Skeletal muscle cell (primary cell): ENCODE results near the gene PLD2.
A peak's percentile ranks its signal among the peaks of the same experiment; 100 is the strongest.

ENCODE experiments used
- DNase-seq: peaks from one replicate; pipeline ENCODE4 v3.0.0-alpha.2; 2010; ENCODE audit warnings: low read depth
- H3K4me3 ChIP-seq: 2 replicates; pipeline ENCODE4 v1.5.1; 2011; ENCODE audit warnings: low read depth, mild to moderate bottlenecking, control low read depth, low read length, moderate library complexity

The PLD2 gene, protein sequence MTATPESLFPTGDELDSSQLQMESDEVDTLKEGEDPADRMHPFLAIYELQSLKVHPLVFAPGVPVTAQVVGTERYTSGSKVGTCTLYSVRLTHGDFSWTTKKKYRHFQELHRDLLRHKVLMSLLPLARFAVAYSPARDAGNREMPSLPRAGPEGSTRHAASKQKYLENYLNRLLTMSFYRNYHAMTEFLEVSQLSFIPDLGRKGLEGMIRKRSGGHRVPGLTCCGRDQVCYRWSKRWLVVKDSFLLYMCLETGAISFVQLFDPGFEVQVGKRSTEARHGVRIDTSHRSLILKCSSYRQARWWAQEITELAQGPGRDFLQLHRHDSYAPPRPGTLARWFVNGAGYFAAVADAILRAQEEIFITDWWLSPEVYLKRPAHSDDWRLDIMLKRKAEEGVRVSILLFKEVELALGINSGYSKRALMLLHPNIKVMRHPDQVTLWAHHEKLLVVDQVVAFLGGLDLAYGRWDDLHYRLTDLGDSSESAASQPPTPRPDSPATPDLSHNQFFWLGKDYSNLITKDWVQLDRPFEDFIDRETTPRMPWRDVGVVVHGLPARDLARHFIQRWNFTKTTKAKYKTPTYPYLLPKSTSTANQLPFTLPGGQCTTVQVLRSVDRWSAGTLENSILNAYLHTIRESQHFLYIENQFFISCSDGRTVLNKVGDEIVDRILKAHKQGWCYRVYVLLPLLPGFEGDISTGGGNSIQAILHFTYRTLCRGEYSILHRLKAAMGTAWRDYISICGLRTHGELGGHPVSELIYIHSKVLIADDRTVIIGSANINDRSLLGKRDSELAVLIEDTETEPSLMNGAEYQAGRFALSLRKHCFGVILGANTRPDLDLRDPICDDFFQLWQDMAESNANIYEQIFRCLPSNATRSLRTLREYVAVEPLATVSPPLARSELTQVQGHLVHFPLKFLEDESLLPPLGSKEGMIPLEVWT

GRCh38 chr17:4806777-4807604, at the start of gene PLD2:
Gene PLD2 (plus strand): TSS chr17:4807152. CDS start chr17:4807773, 621 bp downstream.
- H3K4me3 ChIP-seq: peak within 1 kb of the TSS; percentile 80
- peak; percentile 30 for DNase-seq

DNA sequence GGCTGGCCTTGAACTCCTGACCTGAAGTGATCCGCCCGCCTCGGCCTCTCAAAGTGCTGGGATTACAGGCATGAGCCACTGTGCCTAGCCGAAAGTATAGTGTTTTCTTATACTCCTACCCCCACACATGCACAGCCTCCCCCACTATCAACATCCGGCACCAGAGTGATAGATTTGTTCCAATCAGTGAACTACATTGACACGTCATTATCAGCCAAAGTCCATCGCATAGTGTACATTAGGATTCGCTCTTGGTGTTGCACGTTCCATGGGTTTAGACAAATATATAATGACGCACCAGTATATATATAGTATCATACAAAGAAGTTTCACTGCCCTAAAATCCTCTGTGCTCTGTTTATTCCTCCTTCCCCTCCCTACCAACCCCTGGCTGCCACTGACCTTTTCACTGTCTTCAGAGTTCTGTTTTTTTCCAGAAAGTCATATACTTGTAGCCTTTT, 47.1 kb upstream of the PLD2 start:
- H3K4me3 ChIP-seq: no peak overlapping the region
- no peak for DNase-seq

DNA sequence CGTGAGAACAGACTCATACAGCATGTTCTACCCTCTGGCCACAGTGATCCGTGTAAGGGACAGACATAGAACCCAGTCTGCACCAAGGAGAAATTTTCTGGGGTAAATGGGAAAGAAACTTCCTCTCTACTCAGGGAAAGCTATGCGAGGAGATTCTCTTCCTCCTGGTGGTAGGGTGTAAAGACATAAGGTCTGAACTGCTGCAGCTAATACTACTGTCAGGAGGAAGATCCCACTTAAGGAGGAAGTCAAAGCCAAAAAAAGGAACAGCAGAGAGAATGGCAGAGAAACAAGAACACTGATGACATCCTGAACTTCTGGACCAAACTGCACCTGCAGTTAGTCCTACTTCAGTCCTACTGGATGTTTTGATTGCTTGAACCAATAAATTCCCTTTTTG, 42.4 kb upstream of the PLD2 start:
- H3K4me3 ChIP-seq: no peak overlapping the region
- DNase-seq: no peak

DNA sequence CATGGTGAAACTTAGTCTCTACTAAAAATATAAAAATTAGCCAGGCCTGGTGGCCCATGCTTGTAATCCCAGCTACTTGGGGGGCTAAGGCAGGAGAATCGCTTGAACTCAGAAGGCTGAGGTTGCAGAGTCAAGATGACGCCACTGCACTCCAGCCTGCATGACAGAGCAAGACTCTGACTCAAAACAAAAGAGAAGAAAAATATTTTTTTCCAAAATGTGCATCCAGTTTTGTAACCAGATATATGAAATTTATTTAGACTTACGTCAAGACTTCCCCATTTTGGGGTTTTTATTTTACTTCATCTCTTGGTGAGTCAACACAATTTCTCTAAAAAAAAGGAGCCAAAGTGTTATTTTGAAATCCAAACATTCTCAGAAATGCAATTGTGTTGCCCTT, 40.8 kb upstream of the PLD2 start:
- no peak for DNase-seq
- H3K4me3 ChIP-seq: no peak overlapping the region

DNA sequence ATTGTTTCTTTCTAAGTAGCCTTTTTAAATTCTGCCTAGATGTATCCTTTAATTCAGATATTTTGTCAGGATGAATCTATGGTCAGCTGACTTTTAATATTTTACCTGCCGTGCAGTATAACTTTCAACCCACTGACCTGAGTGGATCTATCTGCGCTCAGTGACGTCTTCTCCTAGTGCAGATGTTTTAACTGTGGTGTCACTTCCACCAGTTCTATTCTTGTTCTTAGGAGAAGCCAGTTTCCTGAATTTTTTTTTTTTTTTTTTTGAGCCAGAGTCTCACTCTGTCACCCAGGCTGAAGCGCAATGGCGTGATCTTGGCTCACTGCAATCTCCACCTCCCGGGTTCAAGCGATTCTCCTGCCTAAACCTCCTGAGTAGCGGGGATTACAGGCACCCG, 40.2 kb upstream of the PLD2 start:
- DNase-seq: no peak
- no peak overlapping the region for H3K4me3 ChIP-seq

GRCh38 chr17:4768298-4768697, 38.7 kb upstream of the PLD2 start:
- no peak overlapping the region for H3K4me3 ChIP-seq
- no peak for DNase-seq

- no peak for DNase-seq
- H3K4me3 ChIP-seq: no peak overlapping the region
These were observed 37.3 kb upstream of the PLD2 start for GRCh38 chr17:4769628-4770027.

- DNase-seq: no peak
- H3K4me3 ChIP-seq: no peak within 1 kb of the TSS
These were observed 35.3 kb upstream of the PLD2 start, which contains the start of gene TM4SF5 for GRCh38 chr17:4771519-4772234. Gene TM4SF5 (plus strand): TSS chr17:4771886. CDS start chr17:4771923, 37 bp downstream.

DNA sequence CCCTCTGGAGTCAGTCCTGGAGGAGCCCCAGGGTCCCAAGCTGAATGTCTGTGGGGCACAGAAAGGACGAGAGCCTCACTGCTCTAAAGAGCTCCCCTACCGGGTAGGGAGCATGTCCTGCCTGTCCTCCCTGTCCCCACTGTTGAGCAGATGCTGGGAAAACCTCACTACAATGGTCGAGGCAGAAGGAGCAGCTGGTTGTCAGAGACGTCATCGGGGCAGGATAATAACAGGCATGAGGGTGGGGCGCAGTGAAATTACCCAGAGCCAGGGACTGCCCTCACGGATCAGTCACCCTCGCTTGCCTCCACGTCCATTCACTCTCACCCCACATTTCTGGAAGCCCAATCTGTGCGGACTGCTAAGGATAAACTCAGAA, 34.7 kb upstream of the PLD2 start:
- H3K4me3 ChIP-seq: no peak overlapping the region
- DNase-seq: no peak

DNA sequence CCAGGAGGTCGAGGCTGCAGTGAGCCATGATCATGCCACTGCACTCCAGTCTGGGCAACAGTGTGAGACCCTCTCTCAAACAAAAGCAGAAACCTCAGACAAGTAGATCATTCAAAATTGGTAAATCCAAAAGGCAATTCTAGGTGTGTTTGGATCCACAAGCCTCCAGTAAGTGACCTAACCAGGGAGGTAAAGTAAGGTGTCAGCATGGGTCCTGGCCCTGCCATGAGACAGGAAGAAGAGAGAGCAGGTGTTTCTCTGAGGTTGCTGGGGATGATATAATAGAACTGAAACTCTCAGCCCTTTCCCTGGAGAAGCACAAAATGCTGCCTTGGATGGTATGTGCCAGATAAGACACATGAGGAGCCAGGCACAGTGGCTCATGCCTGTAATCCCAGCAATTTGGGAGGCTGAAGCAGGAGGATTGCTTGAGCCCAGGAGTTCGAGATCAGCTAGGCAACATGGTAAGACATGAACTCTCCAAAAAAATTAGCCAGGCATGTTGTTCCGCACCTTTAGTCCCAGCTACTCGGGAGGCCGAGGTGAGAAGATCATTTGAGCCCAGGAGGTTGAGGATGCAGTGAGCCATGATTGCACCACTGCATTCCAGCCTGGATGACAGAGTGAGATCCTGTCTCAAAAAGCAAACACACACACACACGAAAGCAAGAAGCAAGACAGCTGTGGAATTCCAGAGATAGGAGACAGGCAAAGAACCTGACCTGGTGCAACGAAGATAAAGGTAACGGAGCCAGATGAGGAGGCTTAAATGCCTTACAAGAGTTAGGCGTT, 28.8 kb upstream of the PLD2 start:
- no peak overlapping the region for H3K4me3 ChIP-seq

DNA sequence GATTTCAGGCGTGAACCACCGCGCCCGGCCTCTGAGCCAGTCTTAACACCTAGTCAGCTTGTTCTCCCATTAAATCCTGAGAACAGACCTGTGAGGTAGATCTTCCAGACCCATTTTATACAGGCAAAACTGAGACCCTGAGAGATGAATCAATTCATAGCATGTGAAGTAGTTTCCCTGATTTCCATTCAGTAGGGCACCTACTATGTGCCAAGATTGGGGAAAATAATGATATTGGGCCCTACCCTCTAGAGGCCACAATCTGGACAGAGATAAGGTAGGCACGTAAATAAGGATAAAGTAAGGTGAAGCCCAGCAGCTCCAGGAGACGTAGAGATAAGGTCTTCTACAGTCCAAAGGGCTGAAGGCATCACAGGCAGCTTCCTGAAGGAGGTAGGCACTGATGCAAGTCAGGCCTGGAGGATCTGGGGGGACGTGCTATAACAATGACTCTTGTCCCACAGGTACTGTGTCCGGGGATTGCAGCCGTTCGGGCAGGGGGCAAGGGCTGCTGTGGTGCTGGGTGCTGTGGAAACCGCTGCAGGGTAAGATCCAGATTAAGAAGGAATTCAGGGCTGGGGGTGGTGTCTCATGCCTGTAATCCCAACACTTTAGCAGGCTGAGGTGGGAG, 26.5 kb upstream of the PLD2 start:
- no peak for DNase-seq
- H3K4me3 ChIP-seq: no peak overlapping the region

More for the DNA sequence above, 28.8 kb upstream of the PLD2 start:
- no peak for DNase-seq

- H3K4me3 ChIP-seq: no peak overlapping the region
- no peak for DNase-seq
These were observed 24.3 kb upstream of the PLD2 start for GRCh38 chr17:4782652-4783051.

GRCh38 chr17:4785311-4786105, 21.4 kb upstream of the PLD2 start:
- H3K4me3 ChIP-seq: peak overlapping the region; percentile 14
- no peak for DNase-seq

DNA sequence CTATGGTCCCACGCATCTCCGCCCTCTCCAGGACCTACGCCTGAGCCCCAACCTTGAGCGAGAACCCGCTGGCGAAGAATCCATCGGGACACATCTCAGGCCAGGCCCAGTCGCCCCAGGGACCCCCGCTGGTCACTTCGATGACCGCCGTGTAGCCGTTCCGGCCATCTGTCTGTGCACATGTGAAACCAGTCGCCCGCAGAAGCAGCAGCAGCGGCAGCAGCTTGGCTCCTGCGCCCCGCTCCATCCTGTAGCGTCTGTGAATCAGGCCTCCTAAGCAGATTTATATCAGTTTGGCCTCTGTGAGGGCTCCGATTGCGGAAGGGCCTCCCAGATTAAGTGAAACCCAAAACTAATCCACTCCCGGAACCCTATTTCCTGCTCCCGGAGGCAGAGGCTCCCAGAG, 20.8 kb upstream of the PLD2 start, which contains the start of gene VMO1:
Gene VMO1 (minus strand): TSS at position 259 of the 406 bp plus-strand sequence. CDS start 12 bp downstream, at position 247.
- DNase-seq: no peak
- peak within 1 kb of the TSS; percentile 14 for H3K4me3 ChIP-seq

DNA sequence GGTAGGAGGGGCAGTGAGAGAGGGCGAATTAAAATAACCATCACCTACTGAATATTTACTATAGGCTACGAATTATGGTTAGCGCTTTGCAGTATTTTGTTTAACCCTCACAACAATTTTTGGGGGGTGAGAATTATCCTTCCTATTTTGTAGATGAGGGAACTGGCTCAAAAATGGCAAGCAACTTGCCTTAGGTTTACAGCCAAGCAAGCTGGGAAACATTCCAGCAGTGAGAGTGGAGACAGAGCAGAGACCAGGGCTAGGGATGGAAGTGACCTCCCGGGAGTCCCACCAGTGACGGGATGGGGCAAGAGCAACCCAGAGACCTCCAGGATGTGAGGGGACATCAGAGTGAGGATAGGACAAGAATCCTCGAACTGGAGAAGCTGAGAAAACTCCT, 20.4 kb upstream of the PLD2 start:
- no peak for DNase-seq
- no peak overlapping the region for H3K4me3 ChIP-seq

GRCh38 chr17:4788159-4788806, 18.7 kb upstream of the PLD2 start:
- DNase-seq: no peak
- H3K4me3 ChIP-seq: no peak overlapping the region
